Measurements from ENCODE around the gene RAB24.

DNA sequence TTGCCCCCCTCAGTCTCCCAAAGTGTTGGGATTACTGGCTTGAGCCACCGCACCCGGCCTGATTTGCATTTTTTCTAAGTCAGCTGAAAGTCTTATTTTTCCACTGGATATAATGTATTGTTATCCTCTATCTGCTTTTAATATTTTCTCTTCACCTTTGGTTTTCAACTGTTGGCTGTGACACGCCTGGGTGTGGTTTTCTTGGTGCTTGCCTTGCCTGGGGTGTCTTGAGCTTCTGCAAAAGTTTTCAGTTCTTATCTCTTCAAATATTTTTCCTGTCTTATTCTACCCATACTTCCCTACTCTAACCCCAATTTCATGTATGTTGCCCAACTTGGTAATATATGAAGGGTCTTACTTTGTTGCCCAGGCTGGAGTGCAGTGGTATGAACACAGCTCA is 12.5 kb upstream of the RAB24 start:
- TF ChIP-seq, protein P1, sequence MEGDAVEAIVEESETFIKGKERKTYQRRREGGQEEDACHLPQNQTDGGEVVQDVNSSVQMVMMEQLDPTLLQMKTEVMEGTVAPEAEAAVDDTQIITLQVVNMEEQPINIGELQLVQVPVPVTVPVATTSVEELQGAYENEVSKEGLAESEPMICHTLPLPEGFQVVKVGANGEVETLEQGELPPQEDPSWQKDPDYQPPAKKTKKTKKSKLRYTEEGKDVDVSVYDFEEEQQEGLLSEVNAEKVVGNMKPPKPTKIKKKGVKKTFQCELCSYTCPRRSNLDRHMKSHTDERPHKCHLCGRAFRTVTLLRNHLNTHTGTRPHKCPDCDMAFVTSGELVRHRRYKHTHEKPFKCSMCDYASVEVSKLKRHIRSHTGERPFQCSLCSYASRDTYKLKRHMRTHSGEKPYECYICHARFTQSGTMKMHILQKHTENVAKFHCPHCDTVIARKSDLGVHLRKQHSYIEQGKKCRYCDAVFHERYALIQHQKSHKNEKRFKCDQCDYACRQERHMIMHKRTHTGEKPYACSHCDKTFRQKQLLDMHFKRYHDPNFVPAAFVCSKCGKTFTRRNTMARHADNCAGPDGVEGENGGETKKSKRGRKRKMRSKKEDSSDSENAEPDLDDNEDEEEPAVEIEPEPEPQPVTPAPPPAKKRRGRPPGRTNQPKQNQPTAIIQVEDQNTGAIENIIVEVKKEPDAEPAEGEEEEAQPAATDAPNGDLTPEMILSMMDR (conservative IDR thresholded peaks at IDR 0.05 in 1 of 2, IDR thresholded peaks at IDR 0.05 in 1 of 2; ENCODE audit: low read depth in 1 of 2, low read length in 2 of 2) = no peak
- no peak for TF ChIP-seq EZH2 (IDR thresholded peaks at IDR 0.05; ENCODE audit: low read length, missing control alignments)
